Heart left ventricle (tissue), 16 donors: ENCODE results near the gene POU2AF1. TPM values are rescaled to one million over a fixed set of nuclear protein-coding genes. Genes with fewer than 3 reads are reported as not detected.

Experiments
- ATAC-seq, 4 donors: fragments of 200-7000 bp; cut with Tn5 transposase; one replicate each; pipeline ENCODE4 v1.9.1; 2020 to 2022; ENCODE audit warnings: moderate library complexity in 4 of 4, mild to moderate bottlenecking in 3 of 4, moderate number of reproducible peaks in 1 of 4
- DNase-seq, 5 donors: peaks; one replicate each; pipeline ENCODE4 v3.0.0-alpha.2; 2020
- H3K27ac ChIP-seq, 12 donors: fragments of 200-600 bp; sonication (generic) in 4 of 12; one replicate each; pipeline versions ENCODE4 v1.5.0 to v1.8.0; 2016 to 2022; ENCODE audit warnings: mild to moderate bottlenecking in 2 of 12
- H3K27me3 ChIP-seq, 9 donors: fragments of 200-600 bp; sonication (generic) in 2 of 9; one replicate each; pipeline versions ENCODE4 v1.5.1 to v1.8.0; 2016 to 2022; ENCODE audit warnings: mild to moderate bottlenecking in 3 of 9
- H3K36me3 ChIP-seq, 9 donors: fragments of 200-600 bp; sonication (generic) in 2 of 9; one replicate each; pipeline versions ENCODE4 v1.5.0 to v1.8.0; 2018 to 2022; ENCODE audit warnings: mild to moderate bottlenecking in 2 of 9
- H3K4me1 ChIP-seq, 12 donors: fragments of 200-600 bp; sonication (generic) in 4 of 12; one replicate each; pipeline versions ENCODE4 v1.5.0 to v1.8.0; 2016 to 2022; ENCODE audit warnings: mild to moderate bottlenecking in 3 of 12
- H3K4me3 ChIP-seq, 12 donors: fragments of 200-600 bp; sonication (generic) in 4 of 12; one replicate each; pipeline versions ENCODE4 v1.5.0 to v1.8.0; 2017 to 2022; ENCODE audit warnings: mild to moderate bottlenecking in 9 of 12, moderate library complexity in 4 of 12
- H3K9me3 ChIP-seq, 12 donors: fragments of 200-600 bp; sonication (generic) in 4 of 12; one replicate each; pipeline versions ENCODE4 v1.5.0 to v1.8.0; 2016 to 2022; ENCODE audit warnings: mild to moderate bottlenecking in 1 of 12
- CTCF ChIP-seq, 12 donors: fragments of 200-600 bp; sonication (generic) in 4 of 12; IDR thresholded peaks; one replicate each; pipeline versions ENCODE4 v1.5.0 to v1.8.0; 2018 to 2022; ENCODE audit warnings: antibody characterized with exemption in 12 of 12, mild to moderate bottlenecking in 5 of 12
- POLR2A ChIP-seq, 2 donors: fragments of 450-650 bp; IDR thresholded peaks; one replicate each; pipeline ENCODE4 v1.6.1; 2017; ENCODE audit warnings: antibody characterized with exemption in 2 of 2, mild to moderate bottlenecking in 2 of 2, moderate library complexity in 2 of 2
- WGBS, 4 donors: extraction: QIAGEN DNeasy Blood & Tissue Kit in 2 of 4; methylation state at CpG; one replicate each; pipeline versions ENCODE4 v1.1.5 to v1.1.7; 2013 to 2018; 5-methylcytosine and 5-hydroxymethylcytosine counted together
- intact Hi-C, 10 donors: fragments of 100-400 bp; cut with DNase I; formaldehyde crosslinking; loops; one replicate each; pipeline versions ENCODE4 v1.11.1 to v1.14.2; 2022
- polyA plus RNA-seq, 2 donors: library from polyadenylated mRNA; stranded (reverse); fragments of 200-250 nt; gene quantifications; one replicate each; pipeline ENCODE4 v1.2.3, GENCODE V29; 2013
- total RNA-seq, 9 donors: library from RNA; depleted of rRNA in 2 of 9; stranded (reverse); fragments of >200 nt in 2 of 9; fragmentation: NEBNext Ultra II Directional in 3 of 9; extraction: Animal tissue kit (Norgen Biotek cat#: 25700) in 3 of 9; gene quantifications; one replicate each; pipeline versions ENCODE4 v1.1.0 to v1.2.4, GENCODE V29; 2016 to 2023
- donor health status: ischemic (EF 13 %, LVEDD 7.1; RV severe dilation, severe dysfunction).
- donor health status: healthy with polysubstance abuse.
- donor health status: DM: no; HTN: yes; CAD: no.
- donor health status: DM: no; HTN: no; CAD: no.
- donor health status: ischemic (EF 25% LVEDD 6.9; RV normal size, moderate dysfunction).
- donor health status: ischemic (EF 25% LVEDD 5.7; RV mildly dilated, moderate dysfunction).
- donor health status: healthy.
- donor health status: DM: yes; HTN: yes; CAD: no.
- donor health status: ischemic (EF 35%, LVEDD 5.7; RV mildly dilated, moderate dysfunction).
- donor health status: nonischemic (EF 11% LVEDD 7.7; RV severe dilation, severe dysfunction).
- donor health status: DM: yes; HTN: yes; CAD: no.
- donor health status: PGD.
- donor health status: ischemic (EF 29% LVEDD 5.4; RV normal size, mild dysfunction).
- donor health status: nonischemic (EF 23%, LVEDD 6.1; RV moderate dilation, normal function).

POU2AF1 gene
- total and polyA plus RNA-seq, 11 donors, result 0.07 to 1.3 (median 0.24) TPM; not detected in 7

GRCh38 chr11:111373590-111373989 lies 5.5 kb downstream of the POU2AF1 start:
- TF ChIP-seq POLR2A (IDR thresholded peaks at IDR 0.05), result no peak
- no peak for TF ChIP-seq CTCF (IDR thresholded peaks at IDR 0.05)
- no peak for DNase-seq
- 94 to 98% (median 97%) methylated on average over 1 of the region's 1 CpG for WGBS, 4 donors
- no peaks in the 10 kb centered on the region for H3K9me3 ChIP-seq
- no peaks in the 10 kb centered on the region for H3K36me3 ChIP-seq
- peaks cover 0 to 12% (median 0%) of the 10 kb centered on the region in 9 donors for H3K27me3 ChIP-seq
- H3K4me1 ChIP-seq, result peaks cover 0 to 2% (median 0%) of the 10 kb centered on the region in 12 donors
- intact Hi-C loops, result no loop called here
- no peak for ATAC-seq
- H3K4me3 ChIP-seq, result no peak overlapping the region
- H3K27ac ChIP-seq, result no peak overlapping the region

- intact Hi-C loops, result no loop called here
- Histone ChIP-seq H3K4me3 (no peak overlapping the region), H3K27me3 (peaks cover 0 to 2% (median 0%) of the 10 kb centered on the region in 9 donors), H3K27ac (no peak overlapping the region), H3K4me1 (no peaks in the 10 kb centered on the region), H3K9me3 (no peaks in the 10 kb centered on the region), H3K36me3 (no peaks in the 10 kb centered on the region)
- ATAC-seq (no peak), DNase-seq (no peak)
- 87 to 89% (median 89%) methylated on average over 2 of the region's 2 CpGs for WGBS, 4 donors
- no peak for TF ChIP-seq CTCF (IDR thresholded peaks at IDR 0.05)
- TF ChIP-seq POLR2A (IDR thresholded peaks at IDR 0.05), result no peak
Measured at GRCh38 chr11:111372538-111372937, 6.5 kb downstream of the POU2AF1 start.

GRCh38 chr11:111370902-111371578 lies 8.0 kb downstream of the POU2AF1 start:
- no peak overlapping the region for H3K27ac ChIP-seq
- intact Hi-C loops, result no loop called here
- no peak overlapping the region for H3K4me3 ChIP-seq
- H3K36me3 ChIP-seq, result no peaks in the 10 kb centered on the region
- H3K4me1 ChIP-seq, result no peaks in the 10 kb centered on the region
- WGBS, 4 donors, result 77 to 79% (median 77%) methylated on average over 7 of the region's 7 CpGs
- no peaks in the 10 kb centered on the region for H3K9me3 ChIP-seq
- DNase-seq (no peak), ATAC-seq (no peak)
- H3K27me3 ChIP-seq, result no peaks in the 10 kb centered on the region
- TF ChIP-seq POLR2A (IDR thresholded peaks at IDR 0.05), result no peak

DNA sequence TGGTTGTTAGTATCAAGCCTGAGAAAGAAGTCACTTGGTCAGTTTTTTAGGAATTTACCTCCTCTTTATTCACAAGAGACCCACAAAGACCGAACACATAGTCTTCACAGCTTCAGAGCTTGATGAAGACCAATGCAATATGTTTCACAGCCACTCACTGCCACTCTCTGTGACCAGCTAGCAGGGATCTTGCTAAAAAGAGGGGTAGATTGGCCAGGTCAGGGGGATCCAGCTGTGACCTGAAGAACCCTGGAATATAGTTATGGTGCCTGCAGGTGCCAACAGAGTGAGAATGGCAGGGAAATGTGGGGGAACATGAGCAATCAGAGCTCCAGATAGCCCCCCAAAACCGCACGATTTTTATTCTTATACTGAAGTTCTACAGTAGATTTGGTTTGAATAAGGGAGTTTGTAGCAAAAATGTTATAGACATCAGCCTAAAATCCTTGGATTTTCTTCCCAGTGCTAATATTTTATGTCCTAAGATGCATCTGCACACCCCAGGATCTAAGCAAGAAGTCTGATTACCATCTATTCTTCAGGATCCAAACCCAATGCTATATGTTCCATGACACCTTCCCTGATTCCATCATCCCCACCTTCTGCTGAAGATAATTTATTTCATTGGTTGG lies 8.7 kb downstream of the POU2AF1 start:
- WGBS, 4 donors, result 73 to 82% (median 80%) methylated on average over 3 of the region's 3 CpGs

More for the DNA sequence above, 8.7 kb downstream of the POU2AF1 start:
- DNase-seq, result no peak
- no peaks in the 10 kb centered on the region for H3K27me3 ChIP-seq
- no peak overlapping the region for H3K4me3 ChIP-seq
- H3K9me3 ChIP-seq, result no peaks in the 10 kb centered on the region
- intact Hi-C loops, result no loop called here
- H3K27ac ChIP-seq, result no peak overlapping the region
- H3K36me3 ChIP-seq, result no peaks in the 10 kb centered on the region
- TF ChIP-seq CTCF (IDR thresholded peaks at IDR 0.05) (no peak), POLR2A (IDR thresholded peaks at IDR 0.05) (no peak)
- ATAC-seq, result no peak
- no peaks in the 10 kb centered on the region for H3K4me1 ChIP-seq
